K562 (cell line): ENCODE results near the gene SORCS2. TPM values are rescaled to one million over a fixed set of nuclear protein-coding genes. Genes with fewer than 3 reads are reported as not detected.

Source experiments
- ATAC-seq: fragments of 200-7000 bp; cut with Tn5 transposase; 3 replicates; pipeline ENCODE4 v1.9.1; 2020; ENCODE audit warnings: moderate library complexity
- BruUV-seq: library from RNA; stranded (reverse); fragments of 400-500 nt; replicated peaks from 2 replicates; lab custom pipeline; 2021; lab: Mats Ljungman, UMichigan
- CTCF ChIA-PET: fragments of 300-600 bp; formaldehyde crosslinking; extraction: SDS; loops from one replicate; lab custom pipeline; 2021; ENCODE audit warnings: low intra/inter-chr PET ratio; lab: Yijun Ruan, JAX
- POLR2A ChIA-PET: fragments of 300-600, 350-650 bp; sonication (Branson Sonifier 250); formaldehyde crosslinking; extraction: SDS; loops from one replicate; lab custom pipeline; 2021; ENCODE audit warnings: antibody characterized with exemption, inconsistent platforms; lab: Yijun Ruan, JAX
- DNase-seq, 4 experiments: peaks; one replicate each; pipeline versions ENCODE4 v3.0.0 to v3.0.0-alpha.2; 2011 to 2018; ENCODE audit warnings: low spot score in 3 of 4, mixed read lengths in 3 of 4; ENCODE audit errors: extremely low read depth in 1 of 4
- FAIRE-seq: peaks from 2 replicates; lab custom pipeline; 2011; peaks lifted over from hg19 to GRCh38; lab: Jason Lieb, UNC
- H2AFZ ChIP-seq: 2 replicates; pipeline ENCODE4 v1.6.0; 2011; ENCODE audit warnings: low read depth, low read length, control low read depth, inconsistent platforms
- H3K27ac ChIP-seq: fragments of 200-600 bp; 3 replicates; pipeline ENCODE4 v1.8.0; 2011; ENCODE audit warnings: low read depth, mild to moderate bottlenecking, control low read depth, inconsistent platforms, low read length, moderate library complexity, mixed read lengths; ENCODE audit errors: extremely low read depth
- H3K27me3 ChIP-seq, 2 experiments: fragments of 300-600 bp in 1 of 2; 2 replicates in 1 of 2; 3 replicates in 1 of 2; pipeline versions ENCODE4 v1.6.0 to v1.8.0; 2011; ENCODE audit warnings: inconsistent platforms in 2 of 2, low read length in 2 of 2, mild to moderate bottlenecking in 1 of 2, mixed read lengths in 1 of 2, moderate library complexity in 1 of 2; ENCODE audit not compliant: control insufficient read depth in 2 of 2, insufficient read depth in 2 of 2
- H3K36me3 ChIP-seq: fragments of 300-600 bp; 3 replicates; pipeline ENCODE4 v1.8.0; 2011; ENCODE audit warnings: mild to moderate bottlenecking, low read length, inconsistent platforms; ENCODE audit not compliant: control insufficient read depth, insufficient read depth
- H3K4me1 ChIP-seq, 2 experiments: fragments of 200-600 bp in 1 of 2; replicated peaks in 1 of 2; 2 replicates in 1 of 2; 3 replicates in 1 of 2; pipeline versions ENCODE4 v1.5.1 to v1.8.0; 2011; ENCODE audit warnings: inconsistent platforms in 2 of 2, low read length in 2 of 2, mild to moderate bottlenecking in 1 of 2, mixed read lengths in 1 of 2, moderate library complexity in 1 of 2; ENCODE audit not compliant: control insufficient read depth in 2 of 2, insufficient read depth in 2 of 2
- H3K4me2 ChIP-seq: 2 replicates; pipeline ENCODE4 v1.6.1; 2011; ENCODE audit warnings: low read length, control low read depth, inconsistent platforms, mixed read lengths; ENCODE audit not compliant: insufficient read depth
- H3K4me3 ChIP-seq: fragments of 200-600 bp; sonication (generic), shearing (Covaris generic); 2 replicates; pipeline ENCODE4 v1.5.1; 2016; ENCODE audit warnings: control low read depth, inconsistent platforms
- H3K79me2 ChIP-seq: fragments of 200-600 bp; 3 replicates; pipeline ENCODE4 v1.8.0; 2011; ENCODE audit warnings: low read length, inconsistent platforms; ENCODE audit not compliant: control insufficient read depth, insufficient read depth
- H3K9ac ChIP-seq, 2 experiments: 2 replicates each; pipeline versions ENCODE4 v1.6.0 to v1.6.1; 2011; ENCODE audit warnings: low read depth in 2 of 2, low read length in 2 of 2, control low read depth in 1 of 2, inconsistent platforms in 1 of 2, mild to moderate bottlenecking in 1 of 2, mixed read lengths in 1 of 2; ENCODE audit not compliant: insufficient read depth in 1 of 2
- H3K9me1 ChIP-seq: one replicate; pipeline ENCODE4 v1.6.0; 2011; ENCODE audit warnings: inconsistent platforms, mild to moderate bottlenecking, low read length, moderate library complexity; ENCODE audit not compliant: control insufficient read depth, insufficient read depth
- H3K9me3 ChIP-seq: replicated peaks from 2 replicates; pipeline ENCODE4 v1.5.1; 2011; ENCODE audit warnings: low read depth, low read length, inconsistent platforms; ENCODE audit not compliant: control insufficient read depth, insufficient read depth
- H4K20me1 ChIP-seq: replicated peaks from 2 replicates; pipeline ENCODE4 v1.6.1; 2011; ENCODE audit warnings: low read length, inconsistent platforms, mixed read lengths; ENCODE audit not compliant: control insufficient read depth, insufficient read depth
- BHLHE40 ChIP-seq: IDR thresholded peaks from 2 replicates; pipeline ENCODE4 v1.6.1; 2011; ENCODE audit warnings: low read length, improper control_type of control experiment
- ESRRB ChIP-seq: fragments of 250-450 bp; sonication (Bioruptor Pico); IDR thresholded peaks from 2 replicates; pipeline ENCODE4 v1.5.0; 2020; ENCODE audit warnings: mild to moderate bottlenecking, moderate library complexity, borderline replicate concordance
- FOXK1 ChIP-seq: sonication (generic); formaldehyde crosslinking; IDR thresholded peaks from 2 replicates; pipeline ENCODE4 v1.8.0; 2022; ENCODE audit warnings: missing genetic modification reagents, mild to moderate bottlenecking, borderline replicate concordance
- HDAC2 ChIP-seq: fragments of 450-650 bp; IDR thresholded peaks from 2 replicates; pipeline ENCODE4 v1.6.1; 2016; ENCODE audit warnings: mild to moderate bottlenecking
- HNRNPH1 ChIP-seq: fragments of 200-400 bp; formaldehyde crosslinking; optimal IDR thresholded peaks from 2 replicates; pipeline ENCODE3; 2017; ENCODE audit warnings: low read depth, mild to moderate bottlenecking, low read length, moderate library complexity
- POLR2G ChIP-seq: fragments of 200-400 bp; formaldehyde crosslinking; IDR thresholded peaks from 2 replicates; pipeline ENCODE4 v1.6.1; 2017; ENCODE audit warnings: low read depth, mild to moderate bottlenecking, antibody characterized with exemption, low read length, moderate library complexity
- PPARD ChIP-seq: fragments of 250-450 bp; sonication (Bioruptor Pico); IDR thresholded peaks from 2 replicates; pipeline ENCODE4 v1.8.0; 2022; ENCODE audit warnings: inconsistent platforms, mild to moderate bottlenecking, moderate library complexity
- SAFB2 ChIP-seq: fragments of 200-400 bp; formaldehyde crosslinking; IDR thresholded peaks from 2 replicates; pipeline ENCODE4 v1.6.1; 2018; ENCODE audit warnings: borderline replicate concordance, low read length, low read depth, moderate library complexity; ENCODE audit not compliant: severe bottlenecking
- SMARCC2 ChIP-seq: fragments of 450-650 bp; IDR thresholded peaks from 2 replicates; pipeline ENCODE4 v1.6.1; 2017; ENCODE audit warnings: antibody characterized with exemption, moderate library complexity, mild to moderate bottlenecking, low read depth
- TFAM ChIP-seq: fragments of 250-450 bp; sonication (Bioruptor Pico); conservative IDR thresholded peaks from 2 replicates; pipeline ENCODE4 v1.5.0; 2021; ENCODE audit warnings: mild to moderate bottlenecking, moderate library complexity
- ZBTB1 ChIP-seq: sonication (generic); formaldehyde crosslinking; IDR thresholded peaks from 2 replicates; pipeline ENCODE4 v1.8.1; 2023; ENCODE audit warnings: missing genetic modification reagents, low read depth, mild to moderate bottlenecking, borderline replicate concordance
- ZFP1 ChIP-seq: fragments of 450-650 bp; formaldehyde crosslinking; IDR thresholded peaks from 2 replicates; pipeline ENCODE4 v1.4.0; 2020; ENCODE audit warnings: mild to moderate bottlenecking, mixed read lengths
- ZKSCAN8 ChIP-seq: fragments of 200-800 bp; sonication (Bioruptor generic); IDR thresholded peaks from 2 replicates; pipeline ENCODE4 v1.6.1; 2016; ENCODE audit warnings: missing genetic modification characterization, missing compliant biosample characterization
- ZNF184 ChIP-seq: sonication (generic); formaldehyde crosslinking; IDR thresholded peaks from 2 replicates; pipeline ENCODE4 v1.5.0; 2020; ENCODE audit warnings: missing genetic modification reagents
- ZNF224 ChIP-seq: sonication (generic); formaldehyde crosslinking; IDR thresholded peaks from 2 replicates; pipeline ENCODE4 v1.8.0; 2022; ENCODE audit warnings: mild to moderate bottlenecking, missing genetic modification reagents
- ZNF282 ChIP-seq: sonication (generic); formaldehyde crosslinking; IDR thresholded peaks from 2 replicates; pipeline ENCODE4 v1.8.1; 2023; ENCODE audit warnings: missing genetic modification reagents
- ZNF79 ChIP-seq: fragments of 250-450 bp; sonication (Bioruptor Pico); IDR thresholded peaks from 2 replicates; pipeline ENCODE4 v1.4.0; 2020; ENCODE audit warnings: low read depth, mild to moderate bottlenecking, moderate library complexity
- WGBS: fragments of 100-300 bp; shearing (Covaris generic); methylation state at CpG from one replicate; pipeline ENCODE4 v1.1.6; 2016; ENCODE audit warnings: low coverage, mixed read lengths; ENCODE audit not compliant: insufficient coverage; ENCODE audit errors: missing lambda C conversion rate; 5-methylcytosine and 5-hydroxymethylcytosine counted together
- in situ Hi-C: fragments of 300-500 bp; cut with MboI; formaldehyde crosslinking; loops from 4 replicates; pipeline ENCODE4 v1.15.0; 2018; ENCODE audit warnings: inconsistent platforms, mixed read lengths
- intact Hi-C: fragments of 100-400 bp; cut with micrococcal nuclease; formaldehyde crosslinking; loops from 2 replicates; pipeline ENCODE4 v1.14.2; 2022
- polyA plus RNA-seq, 8 experiments: library from polyadenylated mRNA; depleted of rRNA in 4 of 8; stranded (reverse) in 5 of 8; unstranded in 3 of 8; fragments of >200 nt; fragmentation: Nextera tagmentation in 2 of 8; fragmentation: Illumina TruSeq in 1 of 8; extraction: Ambion mirVana in 2 of 8; extraction: Trizol in 1 of 8; gene quantifications; 2 replicates each; pipeline versions ENCODE4 v1.2.1 to v1.2.3, GENCODE V29; 2011 to 2014; ENCODE audit warnings: inconsistent platforms in 1 of 8, missing spikeins in 1 of 8
- total RNA-seq, 7 experiments: library from RNA; depleted of rRNA in 6 of 7; stranded (reverse); fragments of >200 nt in 6 of 7; fragmentation: Illumina TruSeq in 2 of 7; extraction: Trizol in 2 of 7; gene quantifications; 2 replicates each; pipeline versions ENCODE4 v1.2.1 to v1.2.3, GENCODE V29; 2011 to 2021; ENCODE audit warnings: low replicate concordance in 1 of 7
- TF ChIP-seq, protein P1 (sequence below): sonication (generic); formaldehyde crosslinking; IDR thresholded peaks from 2 replicates; pipeline ENCODE4 v1.8.1; 2023; ENCODE audit warnings: mild to moderate bottlenecking, missing genetic modification reagents, moderate library complexity
- TF ChIP-seq, protein P2 (sequence below), 2 experiments: IDR thresholded peaks; 2 replicates each; pipeline ENCODE4 v1.6.1; 2011; ENCODE audit warnings: borderline replicate concordance in 1 of 2, control low read depth in 1 of 2, low read depth in 1 of 2, low read length in 1 of 2, mild to moderate bottlenecking in 1 of 2, mixed read lengths in 1 of 2, moderate library complexity in 1 of 2; ENCODE audit not compliant: insufficient read depth in 1 of 2, insufficient read length in 1 of 2, poor library complexity in 1 of 2, severe bottlenecking in 1 of 2; ENCODE audit errors: extremely low read depth in 1 of 2

Gene SORCS2
- total and polyA plus RNA-seq, 9 of the 15 experiments (the other 6 are each of a cell fraction or from before 2014, with no cell fraction given): not detected

DNA sequence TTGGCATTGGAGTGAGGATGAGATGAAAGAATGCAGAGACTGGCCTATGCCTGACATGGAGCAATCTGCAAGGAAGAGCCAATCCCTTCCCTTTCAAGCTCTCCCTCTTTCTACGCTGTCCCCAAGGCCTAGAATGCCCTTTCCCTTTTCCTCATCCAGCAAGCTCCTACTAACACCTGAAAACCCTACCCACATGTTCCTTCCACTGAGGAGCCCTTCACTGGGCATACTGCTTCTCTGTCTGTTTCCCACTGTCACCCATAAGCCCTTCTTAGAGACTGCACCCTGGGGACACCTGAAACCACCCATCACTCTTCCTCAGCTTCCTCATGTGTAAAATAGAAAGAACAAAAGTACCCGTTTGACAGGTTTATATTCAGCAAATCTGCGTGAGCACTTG lies 492.0 kb downstream of the SORCS2 start:
- no peak for DNase-seq
- H4K20me1 ChIP-seq: no peaks in the 10 kb centered on the region
- H3K27me3 ChIP-seq: peaks cover 0 to 15% of the 10 kb centered on the region in 2 experiments; a peak in 3 of 5 replicates
- H3K9ac ChIP-seq: no peak overlapping the region
- H3K27ac ChIP-seq: no peak overlapping the region
- no peak overlapping the region for H3K4me2 ChIP-seq
- H3K36me3 ChIP-seq: no peaks in the 10 kb centered on the region
- BruUV-seq: no TSS peak
- H3K9me3 ChIP-seq: no peaks in the 10 kb centered on the region
- no peaks in the 10 kb centered on the region for H3K79me2 ChIP-seq
- no peaks in the 10 kb centered on the region for H3K4me1 ChIP-seq
- ChIA-PET POLR2A (interaction anchor here (0.7 kb wide), 2 partner anchors 19 to 72 kb away, joined by 3 to 5 read pairs; no protein-coding TSS in a partner anchor), CTCF (no interaction called here)
- WGBS: 0% methylated on average over 3 of the region's 3 CpGs
- no peak overlapping the region for H2AFZ ChIP-seq
- no peak for ATAC-seq
- H3K9me1 ChIP-seq: no peaks in the 10 kb centered on the region
- no peak for FAIRE-seq
- intact Hi-C loops (no loop called here), in situ Hi-C loops (no loop called here)
- no peak overlapping the region for H3K4me3 ChIP-seq
- TF ChIP-seq HNRNPH1 (no peak), ZFP1 (CRISPR knock-in tag) (no peak), SAFB2 (no peak), ZNF79 (CRISPR knock-in tag) (no peak), SMARCC2 (no peak), POLR2G (no peak), BHLHE40 (no peak), ZKSCAN8 (CRISPR knock-in tag) (no peak), FOXK1 (CRISPR knock-in tag) (no peak), ESRRB (no peak), ZNF282 (CRISPR knock-in tag) (no peak), ZBTB1 (no peak), ZNF184 (CRISPR knock-in tag) (no peak), PPARD (CRISPR knock-in tag) (no peak), TFAM (CRISPR knock-in tag) (no peak), ZNF224 (CRISPR knock-in tag) (no peak), HDAC2 (no peak)
- TF ChIP-seq, protein P1, sequence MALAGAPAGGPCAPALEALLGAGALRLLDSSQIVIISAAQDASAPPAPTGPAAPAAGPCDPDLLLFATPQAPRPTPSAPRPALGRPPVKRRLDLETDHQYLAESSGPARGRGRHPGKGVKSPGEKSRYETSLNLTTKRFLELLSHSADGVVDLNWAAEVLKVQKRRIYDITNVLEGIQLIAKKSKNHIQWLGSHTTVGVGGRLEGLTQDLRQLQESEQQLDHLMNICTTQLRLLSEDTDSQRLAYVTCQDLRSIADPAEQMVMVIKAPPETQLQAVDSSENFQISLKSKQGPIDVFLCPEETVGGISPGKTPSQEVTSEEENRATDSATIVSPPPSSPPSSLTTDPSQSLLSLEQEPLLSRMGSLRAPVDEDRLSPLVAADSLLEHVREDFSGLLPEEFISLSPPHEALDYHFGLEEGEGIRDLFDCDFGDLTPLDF (CRISPR knock-in tag): no peak
- TF ChIP-seq, protein P2, sequence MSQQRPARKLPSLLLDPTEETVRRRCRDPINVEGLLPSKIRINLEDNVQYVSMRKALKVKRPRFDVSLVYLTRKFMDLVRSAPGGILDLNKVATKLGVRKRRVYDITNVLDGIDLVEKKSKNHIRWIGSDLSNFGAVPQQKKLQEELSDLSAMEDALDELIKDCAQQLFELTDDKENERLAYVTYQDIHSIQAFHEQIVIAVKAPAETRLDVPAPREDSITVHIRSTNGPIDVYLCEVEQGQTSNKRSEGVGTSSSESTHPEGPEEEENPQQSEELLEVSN (IDR thresholded peaks at IDR 0.05; ENCODE audit: borderline replicate concordance in 1 of 2, extremely low read depth in 1 of 2, insufficient read depth in 1 of 2, insufficient read length in 1 of 2, low read depth in 1 of 2, low read length in 1 of 2, poor library complexity in 1 of 2, severe bottlenecking in 1 of 2): no peak
